ENCODE results near the gene UMODL1.

Gene UMODL1

DNA sequence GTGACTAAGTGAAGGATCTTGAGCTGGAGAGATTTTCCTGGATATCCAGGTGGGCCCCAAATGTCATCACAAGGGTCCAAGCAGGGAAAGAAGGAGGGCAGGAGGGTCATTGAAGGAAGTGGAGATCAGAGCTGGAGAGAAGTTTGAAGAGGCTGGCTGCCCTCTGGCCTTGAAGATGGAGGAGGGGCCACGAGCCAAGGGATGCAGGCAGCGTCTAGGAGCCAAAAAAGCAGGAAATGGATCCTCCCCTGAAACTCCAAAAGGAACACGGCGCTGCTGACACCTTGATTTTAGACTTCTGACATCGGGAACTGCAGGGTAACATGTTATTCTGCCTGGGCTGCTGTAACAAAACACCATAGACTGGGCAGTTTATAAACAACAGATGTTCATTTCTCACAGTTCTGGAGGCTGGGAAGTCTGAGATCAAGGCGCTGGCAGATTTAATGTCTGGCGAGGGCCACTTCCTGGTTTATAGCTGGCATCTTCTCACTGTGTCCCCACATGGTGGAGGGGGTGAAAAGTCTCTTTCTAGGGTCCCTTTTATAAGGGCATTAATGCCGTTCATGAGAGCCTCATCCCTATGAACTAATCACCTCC lies 32.2 kb upstream of the UMODL1 start:
- no peak for DNase-seq (ENCODE audit: low read depth)

GRCh38 chr21:42039470-42039901 lies 31.6 kb upstream of the UMODL1 start:
- no peak for DNase-seq (ENCODE audit: low read depth)

DNA sequence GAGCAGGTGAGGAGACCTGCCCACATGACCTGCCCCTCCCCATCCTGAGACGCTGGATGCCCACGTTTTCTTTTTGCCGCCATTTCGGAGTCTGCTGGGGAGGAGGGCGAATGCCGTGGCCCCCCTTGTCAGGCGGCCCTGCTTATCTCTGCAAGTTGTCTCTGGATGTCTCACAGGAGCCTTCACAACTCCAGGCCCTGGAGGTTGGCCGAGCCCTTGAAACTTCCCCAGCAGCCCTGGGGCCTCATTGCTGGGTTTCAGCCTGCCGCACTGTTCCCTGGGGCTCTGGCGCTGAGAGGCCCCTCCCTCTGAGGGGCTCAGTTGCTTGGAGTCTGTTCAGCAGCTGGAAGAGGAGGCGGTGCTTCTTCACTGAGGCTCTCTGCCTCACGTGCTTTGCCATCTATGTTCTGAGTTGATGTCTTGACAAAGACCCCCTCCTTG lies 31.2 kb upstream of the UMODL1 start:
- no peak for DNase-seq (ENCODE audit: low read depth)

- DNase-seq (ENCODE audit: low read depth): no peak
Measured at GRCh38 chr21:42040411-42041180, 30.5 kb upstream of the UMODL1 start.

- DNase-seq (ENCODE audit: low read depth): no peak
Measured at GRCh38 chr21:42041246-42041645, 29.9 kb upstream of the UMODL1 start.

GRCh38 chr21:42041711-42042110 lies 29.4 kb upstream of the UMODL1 start:
- DNase-seq (ENCODE audit: low read depth): no peak

GRCh38 chr21:42042651-42043050 lies 28.5 kb upstream of the UMODL1 start:
- no peak for DNase-seq (ENCODE audit: low read depth)

GRCh38 chr21:42043201-42043895 lies 27.8 kb upstream of the UMODL1 start:
- DNase-seq (ENCODE audit: low read depth): no peak

GRCh38 chr21:42043961-42044360 lies 27.2 kb upstream of the UMODL1 start:
- DNase-seq (ENCODE audit: low read depth): no peak

DNA sequence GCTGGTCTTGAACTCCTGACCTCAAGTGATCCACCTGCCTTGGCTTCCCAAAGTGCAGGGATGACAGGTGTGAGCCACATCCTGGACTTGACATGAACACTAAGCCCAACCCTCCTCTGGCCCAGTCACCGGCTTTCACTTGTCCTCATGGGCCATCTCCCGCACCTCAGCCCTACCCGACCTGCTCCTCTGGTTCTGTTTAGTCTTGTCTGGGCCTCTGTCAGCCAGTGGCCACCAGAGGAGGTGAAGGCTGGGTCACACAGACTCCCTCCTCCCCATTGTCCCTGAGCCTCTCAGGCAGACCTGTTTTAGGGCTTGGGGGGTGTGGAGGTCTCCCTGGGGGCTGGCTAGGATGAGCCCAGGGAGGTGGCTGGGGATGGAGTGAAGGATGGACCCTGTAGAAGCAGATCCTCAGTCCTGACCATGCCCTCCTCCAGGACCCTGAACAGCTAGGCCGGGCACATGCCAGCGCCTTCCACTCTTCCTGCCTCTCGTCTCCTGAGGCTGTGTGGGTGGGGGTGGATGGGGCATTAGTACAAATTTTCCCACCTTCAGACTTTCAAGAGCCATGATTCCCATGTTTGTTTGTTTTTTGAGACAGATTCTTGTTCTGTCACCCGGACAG lies 26.1 kb upstream of the UMODL1 start:
- no peak for DNase-seq (ENCODE audit: low read depth)

GRCh38 chr21:42047821-42048613 lies 23.1 kb upstream of the UMODL1 start:
- no peak for DNase-seq (ENCODE audit: low read depth)

- DNase-seq (ENCODE audit: low read depth): no peak
Measured at GRCh38 chr21:42048870-42049577, 22.1 kb upstream of the UMODL1 start.

GRCh38 chr21:42049578-42050430 lies 21.3 kb upstream of the UMODL1 start:
- no peak for DNase-seq (ENCODE audit: low read depth)

- DNase-seq (ENCODE audit: low read depth): no peak
Measured at GRCh38 chr21:42051788-42052187, 19.3 kb upstream of the UMODL1 start.

DNA sequence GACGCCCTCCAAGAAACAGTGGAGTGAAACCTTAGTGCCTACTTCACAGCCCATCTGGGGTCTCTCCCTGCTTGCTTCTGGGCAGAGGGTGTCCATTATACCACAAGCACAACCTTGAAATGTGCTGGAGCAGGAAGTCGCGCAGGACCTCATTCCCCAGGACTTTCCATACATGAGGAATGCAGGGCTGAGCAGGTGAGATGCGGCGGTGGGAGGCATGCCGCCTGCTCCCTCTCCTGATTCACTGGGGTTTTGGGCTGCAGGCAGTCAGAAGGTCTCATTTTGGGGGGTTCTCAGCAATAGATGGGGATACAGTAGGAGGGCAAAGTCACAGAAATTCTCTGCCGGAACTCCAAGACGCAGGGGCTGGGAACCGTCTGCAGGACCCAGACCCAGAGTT lies 15.7 kb upstream of the UMODL1 start:
- no peak for DNase-seq (ENCODE audit: low read depth)

DNA sequence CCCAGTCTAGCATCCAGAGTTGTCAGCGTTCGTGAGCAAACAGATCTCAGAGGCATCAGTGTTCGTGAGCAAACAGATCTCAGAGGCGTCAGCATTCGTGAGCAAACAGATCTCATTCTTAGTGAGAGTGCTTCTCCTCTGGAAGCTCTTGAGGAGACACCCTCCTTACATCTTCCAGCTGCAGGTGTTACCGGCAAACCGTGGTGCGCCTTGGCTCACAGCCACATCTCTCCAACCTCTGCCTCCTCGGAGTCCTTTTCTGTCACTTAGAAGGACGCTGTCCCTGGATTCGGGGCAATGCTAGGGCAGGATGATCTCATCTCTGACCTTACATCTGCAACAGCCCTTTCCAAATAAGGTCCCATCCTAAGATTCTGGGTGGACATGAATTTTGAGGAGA lies 14.6 kb upstream of the UMODL1 start:
- no peak for DNase-seq (ENCODE audit: low read depth)

GRCh38 chr21:42056996-42057689 lies 14.0 kb upstream of the UMODL1 start:
- DNase-seq (ENCODE audit: low read depth): no peak

- DNase-seq (ENCODE audit: low read depth): no peak
Measured at GRCh38 chr21:42057851-42058437, 13.2 kb upstream of the UMODL1 start.

DNA sequence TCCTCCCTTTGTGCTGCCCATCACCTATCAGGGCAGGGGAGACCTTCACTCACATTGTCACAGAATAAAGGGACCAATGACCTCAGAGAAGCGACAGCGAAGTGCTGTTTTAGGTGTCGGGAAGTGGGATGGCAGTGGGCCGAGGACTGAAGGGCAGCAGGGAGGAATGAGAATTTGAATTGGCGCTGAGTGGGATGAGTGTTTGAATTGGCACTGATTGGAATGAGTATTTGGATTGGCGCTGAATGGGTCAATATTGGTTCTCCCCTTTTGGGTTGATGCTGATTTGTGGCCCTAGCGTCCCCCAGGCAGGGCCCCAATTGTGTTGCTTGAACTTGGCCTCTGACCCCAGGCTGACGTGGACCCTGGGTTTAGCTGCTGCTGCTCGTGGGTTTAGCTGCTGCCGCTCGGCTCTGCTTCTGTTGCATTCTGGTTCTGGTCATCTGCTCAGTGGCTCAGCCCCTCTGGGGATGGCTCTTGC lies 12.4 kb upstream of the UMODL1 start:
- DNase-seq (ENCODE audit: low read depth): no peak
